HG03571 (cell line): ENCODE data around the gene ALDH1B1.

Experiments
- ATAC-seq: cut with Tn5 transposase; IDR thresholded peaks from one replicate; pipeline ENCODE4 v1.9.1; 2021; ENCODE audit not compliant: unreplicated experiment

ALDH1B1 gene

DNA sequence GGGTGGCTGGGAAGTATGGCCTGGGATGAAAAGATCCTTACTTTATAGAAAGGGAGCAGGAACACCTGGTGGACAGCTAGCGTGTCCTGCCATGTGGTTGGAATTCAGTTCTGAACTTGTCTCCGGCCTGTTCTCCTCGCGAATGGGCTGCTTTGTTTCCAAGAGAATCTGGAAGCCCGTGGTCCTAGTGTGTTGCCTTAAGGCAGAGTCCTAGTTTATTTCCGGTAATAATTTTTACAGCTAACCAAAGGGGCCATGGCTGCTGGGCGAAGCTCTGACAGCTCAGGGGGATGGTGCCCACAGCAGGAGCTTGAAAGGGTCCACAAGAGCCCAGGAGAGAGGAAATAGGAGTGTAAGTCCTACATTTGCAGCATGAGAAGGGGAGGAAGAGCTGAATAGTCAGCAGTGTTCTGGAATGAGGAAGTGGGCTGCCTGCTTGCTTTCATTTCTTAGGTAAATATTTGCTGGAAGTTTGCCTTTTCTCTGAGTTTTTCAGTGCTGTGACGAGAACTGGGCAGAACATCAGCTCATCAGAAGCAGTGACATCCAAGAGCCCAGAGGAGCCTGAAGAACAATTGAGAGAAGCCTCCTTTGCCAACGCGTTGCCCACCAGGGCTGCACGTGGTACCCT lies 44.8 kb downstream of the ALDH1B1 start:
- ATAC-seq: no peak

DNA sequence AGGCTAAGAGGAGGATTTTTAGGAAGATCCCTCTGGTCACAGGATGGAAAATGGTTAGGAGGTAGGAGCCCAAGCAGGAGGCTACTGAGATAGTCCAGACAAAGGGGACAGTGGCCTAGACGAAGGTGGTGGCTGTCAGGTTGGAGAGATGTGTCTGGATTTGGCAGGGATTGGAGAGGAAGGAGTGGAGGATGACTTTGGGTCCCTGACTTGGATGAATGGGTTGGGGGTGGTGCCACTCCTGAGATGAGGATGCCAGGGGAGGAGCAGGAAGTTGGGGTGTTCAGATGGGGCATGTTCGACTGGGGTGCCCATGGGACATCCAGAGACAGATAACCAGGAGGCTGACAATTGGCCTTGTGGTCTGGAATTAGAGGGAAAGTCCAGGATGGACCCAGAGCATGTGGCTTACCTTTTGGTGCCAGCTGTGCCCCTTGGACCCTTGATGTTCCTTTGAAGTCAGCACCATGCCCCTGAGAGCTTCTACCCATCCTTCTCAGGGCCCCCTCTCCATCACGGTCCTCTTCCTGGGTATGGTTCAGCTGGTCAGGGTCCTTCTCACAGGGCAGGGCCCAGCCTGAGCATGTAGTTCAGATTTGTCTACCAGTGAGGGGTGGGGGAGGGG lies 46.9 kb downstream of the ALDH1B1 start:
- no peak for ATAC-seq

DNA sequence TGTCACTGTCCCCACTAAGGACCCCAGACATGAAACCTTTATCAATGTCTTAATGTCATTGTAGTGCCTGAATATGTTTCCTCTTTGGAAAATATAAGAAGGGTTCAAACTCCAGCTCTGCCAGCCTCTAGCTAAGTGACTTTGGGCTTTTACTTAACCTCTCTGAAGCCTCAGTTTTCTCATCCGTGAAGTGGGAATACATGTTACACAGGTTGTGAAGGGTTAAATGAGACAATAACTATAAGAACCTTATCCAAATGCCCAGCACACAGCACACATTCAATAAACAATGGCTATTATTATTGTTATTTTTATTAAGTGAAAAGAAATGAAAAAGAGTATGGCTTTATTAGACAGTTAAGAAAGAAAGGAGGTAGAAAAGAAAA lies 47.4 kb downstream of the ALDH1B1 start:
- ATAC-seq: no peak

DNA sequence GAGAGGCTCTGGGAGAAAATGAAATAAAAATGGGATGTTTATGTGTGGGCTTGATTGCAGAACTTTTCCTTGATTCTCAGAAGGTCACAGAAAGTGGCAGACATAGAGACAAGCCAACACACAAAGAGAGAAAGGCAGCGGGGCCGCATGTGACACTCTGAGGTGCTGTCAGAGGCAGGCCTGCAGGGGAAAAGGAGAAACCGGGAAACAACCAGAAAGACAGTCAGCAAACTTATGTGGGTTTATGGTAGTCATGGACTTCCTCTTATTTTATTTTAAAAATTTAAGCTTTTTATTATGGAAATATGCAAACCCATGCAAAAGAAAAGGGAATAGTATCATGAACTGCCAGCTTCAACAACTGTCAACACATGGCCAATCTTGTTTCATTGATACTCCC lies 48.0 kb downstream of the ALDH1B1 start:
- no peak for ATAC-seq

DNA sequence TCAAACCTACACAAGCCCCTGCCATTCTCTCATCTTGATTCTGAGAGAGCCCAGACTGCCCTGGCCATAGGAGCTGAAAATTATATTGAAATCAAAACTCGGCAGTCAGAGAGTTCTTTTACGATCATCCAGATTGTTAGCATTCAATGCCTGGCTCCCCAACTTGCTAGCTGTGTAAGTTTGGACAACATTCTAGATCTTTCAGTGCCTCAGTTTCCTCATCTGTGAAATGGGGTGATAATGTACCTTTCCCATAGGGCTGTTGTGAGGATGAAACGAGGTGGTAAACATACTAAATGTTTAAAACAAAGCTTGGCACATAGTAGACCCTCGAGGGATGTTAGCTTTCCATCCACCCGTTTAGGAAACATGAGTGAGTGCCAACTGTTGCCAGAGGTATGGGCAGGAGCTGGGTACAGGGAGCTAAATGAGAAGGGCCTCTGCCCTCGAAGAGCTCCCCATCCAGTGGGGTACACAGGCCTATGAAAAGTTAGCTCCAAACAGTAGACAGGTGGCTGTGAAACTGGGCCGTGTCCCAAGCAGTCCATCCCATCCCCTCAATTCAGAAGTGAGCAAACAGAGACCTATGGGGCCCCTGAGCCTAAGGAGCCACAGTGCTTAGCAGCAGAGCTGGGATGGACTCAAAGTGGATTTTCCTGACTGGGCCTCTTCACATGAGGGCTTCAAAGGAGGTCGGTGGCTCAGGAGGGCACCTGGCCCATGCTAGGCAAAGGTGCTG lies 49.0 kb downstream of the ALDH1B1 start:
- no peak for ATAC-seq

DNA sequence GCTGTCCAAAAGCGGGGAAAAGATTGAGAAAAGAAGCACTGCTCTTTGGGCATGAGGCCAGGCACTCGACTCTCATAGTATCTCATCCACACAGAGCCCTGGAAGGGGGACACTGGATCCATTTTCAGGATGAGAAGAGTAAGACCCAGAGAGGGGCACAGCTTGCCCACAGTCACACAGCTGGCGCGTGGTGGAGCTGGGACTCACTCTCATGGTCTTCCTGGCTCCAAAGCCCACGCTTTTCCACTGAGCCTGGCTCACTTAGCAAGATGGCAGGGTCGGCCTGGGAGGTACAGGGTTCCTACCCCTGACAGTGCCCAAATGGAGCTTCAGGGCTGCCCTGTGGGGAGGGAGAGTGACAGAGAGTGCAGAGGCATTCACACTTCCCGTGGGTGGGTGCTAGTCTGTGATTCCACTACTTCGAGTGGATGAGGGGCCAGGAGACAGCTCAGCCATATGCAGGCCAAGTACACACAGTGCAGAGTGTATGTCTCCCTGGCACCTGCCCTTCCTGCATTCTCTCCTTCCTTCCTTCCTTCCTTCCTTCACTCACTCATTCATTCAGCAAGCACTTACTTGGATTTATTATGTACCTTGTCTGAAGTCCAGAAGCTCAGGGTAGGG lies 50.1 kb downstream of the ALDH1B1 start:
- ATAC-seq: no peak

DNA sequence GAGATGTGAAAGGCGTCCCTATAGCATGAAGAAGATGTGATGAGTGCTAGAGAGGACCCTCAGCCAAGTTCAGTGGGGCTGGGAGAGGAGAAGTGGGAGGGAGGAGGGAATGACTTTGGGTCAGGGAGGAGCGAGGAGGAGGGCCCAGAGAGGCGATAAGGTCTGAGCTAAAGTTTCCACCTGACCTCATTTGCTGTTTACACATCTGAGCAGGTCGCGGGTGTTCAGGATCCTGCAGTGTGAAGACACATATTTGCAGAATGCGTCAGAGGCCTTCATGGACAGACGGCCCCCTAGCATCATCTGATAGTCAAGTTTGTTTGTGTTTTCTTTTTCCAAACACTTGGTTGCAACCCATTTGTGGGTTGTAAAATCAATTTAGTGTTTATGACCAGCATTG lies 50.7 kb downstream of the ALDH1B1 start:
- ATAC-seq: no peak

DNA sequence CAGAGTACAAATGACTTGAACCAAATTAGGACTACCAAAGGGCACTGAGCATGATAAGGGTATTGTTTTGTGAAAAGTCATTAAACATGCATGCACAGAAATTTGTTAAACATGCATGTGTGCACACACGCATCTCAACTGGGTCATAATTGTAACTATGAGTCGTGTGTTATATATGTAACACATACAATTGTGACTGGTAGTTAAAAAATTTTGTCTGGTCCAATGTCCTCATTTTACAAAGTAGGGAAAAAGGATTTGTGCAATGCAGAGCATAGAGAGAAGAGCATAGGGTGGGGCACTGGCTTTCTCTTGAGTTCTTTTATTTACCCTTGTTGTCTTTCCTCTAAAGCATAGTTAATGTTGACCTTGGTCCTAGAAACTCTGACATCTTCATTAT lies 51.1 kb downstream of the ALDH1B1 start:
- no peak for ATAC-seq

DNA sequence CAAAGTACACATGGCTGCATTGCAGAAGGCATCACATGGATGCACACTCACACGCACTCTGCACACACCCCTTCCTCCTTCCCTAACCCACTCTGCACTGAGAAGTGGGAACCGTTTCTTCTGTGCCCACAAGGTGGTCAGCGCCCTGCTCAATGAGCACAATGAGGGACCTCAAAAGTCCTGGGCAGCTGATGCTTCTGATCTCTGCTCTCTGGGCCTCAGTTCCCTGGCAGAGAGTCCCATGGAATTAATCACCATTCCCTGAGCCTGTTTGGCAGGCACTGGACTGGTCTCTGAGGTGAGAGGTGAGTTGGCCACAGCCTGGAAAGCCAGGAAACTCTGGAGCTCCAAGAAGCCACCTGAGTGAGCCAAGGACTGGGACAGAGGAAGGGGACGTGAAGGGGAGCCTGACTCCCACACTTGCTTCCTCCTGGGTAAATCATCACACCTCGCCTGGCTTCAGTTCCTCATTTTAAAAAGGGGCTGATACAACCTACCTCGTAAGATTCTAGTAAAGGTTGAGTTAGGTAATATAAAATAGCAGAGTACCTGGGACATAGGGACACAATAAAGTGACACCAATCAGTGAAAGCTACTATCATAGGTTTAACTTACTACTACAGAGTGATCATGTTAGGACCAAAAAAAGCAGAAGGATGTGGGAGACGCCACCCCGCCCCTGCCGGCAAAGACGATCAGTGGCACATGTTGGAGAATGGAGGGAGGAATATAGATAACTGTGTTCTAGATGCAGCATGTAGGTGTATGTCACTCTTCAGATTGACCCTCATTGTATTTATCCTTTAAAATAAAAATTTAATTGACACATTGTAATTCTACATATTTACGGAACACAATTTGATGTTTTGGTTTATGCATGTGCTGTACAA lies 52.9 kb downstream of the ALDH1B1 start:
- ATAC-seq: peak; percentile 94

DNA sequence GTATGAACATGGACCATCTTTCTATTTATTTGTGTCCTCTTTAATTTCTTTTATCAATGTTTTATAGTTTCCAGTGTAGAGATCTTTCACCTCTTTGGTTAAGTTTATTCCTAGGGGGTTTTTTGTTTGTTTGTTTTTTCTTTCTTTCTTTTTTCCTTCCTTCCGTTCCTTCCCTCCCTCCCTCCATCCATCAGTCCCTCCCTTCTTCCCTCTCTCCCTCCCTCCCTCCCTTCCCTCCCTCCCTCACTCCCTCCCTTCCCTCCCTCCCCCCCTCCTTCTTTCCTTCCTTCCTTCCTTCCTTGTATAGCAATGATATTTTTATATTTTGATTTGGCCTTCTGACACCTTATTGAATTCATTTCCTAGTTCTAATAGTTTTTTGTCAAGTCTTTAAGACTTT lies 55.2 kb downstream of the ALDH1B1 start:
- no peak for ATAC-seq
